Effector CD4-positive, alpha-beta T cell (primary cell): ENCODE measurements around the gene CDK11A.
A peak's percentile ranks its signal among the peaks of the same experiment; 100 is the strongest.
"Not testable (repeated sequence)": the region's sequence is repeated elsewhere in the genome, so short reads cannot be mapped to it uniquely, and the experiment has no call there.

ENCODE experiments used
- DNase-seq: peaks from one replicate; pipeline ENCODE4 v3.0.0-alpha.2; 2020

Gene CDK11A

DNA sequence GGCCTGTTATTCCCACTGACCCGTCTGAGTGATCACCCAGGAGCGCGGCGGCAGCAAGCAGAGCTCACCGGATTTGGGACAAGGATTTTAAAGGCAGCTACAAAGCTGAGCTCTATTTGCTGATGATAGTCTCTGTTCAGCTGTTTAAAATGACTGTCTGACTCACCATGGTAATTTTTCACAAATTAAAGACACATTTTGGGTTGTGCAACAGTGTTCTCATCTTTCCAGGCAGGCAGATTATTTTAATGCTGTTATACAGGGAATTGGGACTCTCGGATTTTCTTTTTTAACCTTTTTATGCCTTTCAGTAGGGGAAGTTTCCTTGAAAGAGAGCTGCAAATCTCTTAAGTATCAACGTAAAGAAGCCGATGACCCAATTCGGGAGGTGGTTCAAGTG, 61.8 kb downstream of the CDK11A start:
- DNase-seq: not testable (repeated sequence)

DNA sequence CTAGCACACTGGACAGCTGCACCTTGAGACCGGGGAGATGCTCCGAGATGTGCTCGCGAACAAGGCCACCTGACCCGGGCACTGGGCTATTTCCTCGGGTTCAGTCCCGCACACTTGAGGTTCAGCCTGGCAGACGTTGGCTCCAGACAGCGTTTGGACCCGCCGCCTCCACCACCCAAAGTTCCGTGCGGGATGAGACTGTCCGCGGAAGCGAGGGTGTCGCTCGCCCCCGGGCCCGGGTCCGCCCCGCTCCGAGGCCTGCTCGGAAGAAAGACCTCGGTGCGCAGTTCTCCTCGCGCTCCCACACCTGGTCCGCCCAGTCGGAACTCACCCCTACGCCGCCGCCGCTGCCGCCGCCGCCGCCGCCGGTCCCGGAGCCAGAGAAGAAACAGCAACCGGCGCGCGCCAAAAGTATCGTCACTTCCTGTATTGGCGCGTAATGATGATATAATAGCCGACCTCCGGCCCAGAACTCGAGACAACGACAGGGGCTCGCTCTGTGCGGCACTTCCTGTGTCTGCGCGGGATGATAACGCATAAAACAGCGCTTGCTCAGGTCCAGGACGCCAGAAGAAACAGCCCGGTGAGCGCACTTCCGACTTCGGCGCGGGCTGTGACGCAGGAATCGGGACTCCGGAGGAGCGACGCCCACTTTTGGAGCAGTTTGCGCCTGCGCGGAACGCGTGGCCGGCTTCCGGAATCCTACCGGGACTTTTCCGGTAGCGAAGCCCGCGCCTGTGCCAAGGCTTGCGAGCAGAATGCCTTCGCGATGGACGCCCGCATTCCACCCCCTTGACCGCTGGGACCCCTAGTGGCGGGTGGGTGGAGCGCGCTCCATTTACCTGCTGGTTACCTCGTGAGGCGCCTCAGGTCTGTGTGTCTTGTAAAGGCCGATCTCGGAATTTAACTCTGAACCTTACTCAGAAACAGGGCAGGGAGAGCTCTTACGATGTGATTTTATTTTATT, 65.3 kb downstream of the CDK11A start, which contains the start of gene CDK11B:
CDK11B (minus strand) TSS at position 422 of the 967 bp plus-strand sequence. CDS start 1,519 bp downstream, outside the sequence.
- DNase-seq: peak; percentile 94
